SU-DHL-6 (cell line): ENCODE measurements around the gene RPS6KC1.

ENCODE experiments used
- CTCF ChIP-seq: fragments of 200-600 bp; sonication (generic); IDR thresholded peaks from one replicate; pipeline ENCODE4 v1.5.1; 2017; ENCODE audit warnings: antibody characterized with exemption, mild to moderate bottlenecking, low read length, moderate library complexity; ENCODE audit not compliant: insufficient read depth, poor library complexity, severe bottlenecking
- EZH2phosphoT487 ChIP-seq: fragments of 200-600 bp; sonication (generic), shearing (Covaris generic); conservative IDR thresholded peaks from 2 replicates; pipeline ENCODE4 v1.6.1; 2018; ENCODE audit warnings: mild to moderate bottlenecking, antibody characterized with exemption, low read length, moderate library complexity, mixed read lengths

GRCh38 chr1:213162862-213163261 is 111.8 kb downstream of the RPS6KC1 start:
- no peak for TF ChIP-seq CTCF
- no peak for TF ChIP-seq EZH2phosphoT487
